Upper lobe of right lung (tissue), 1 donor: ENCODE results near the gene KANSL1. TPM values are rescaled to one million over a fixed set of nuclear protein-coding genes. Genes with fewer than 3 reads are reported as not detected.

ENCODE experiments used
- ATAC-seq: fragments of 200-7000 bp; cut with Tn5 transposase; one replicate; pipeline ENCODE4 v1.9.1; 2020; ENCODE audit warnings: mild to moderate bottlenecking, moderate library complexity
- DNase-seq: peaks from one replicate; pipeline ENCODE4 v3.0.0-alpha.2; 2020
- H3K27ac ChIP-seq: fragments of 200-600 bp; one replicate; pipeline ENCODE4 v1.8.0; 2022
- H3K27me3 ChIP-seq: fragments of 200-600 bp; one replicate; pipeline ENCODE4 v1.8.0; 2022; ENCODE audit warnings: mild to moderate bottlenecking
- H3K36me3 ChIP-seq: fragments of 200-600 bp; one replicate; pipeline ENCODE4 v1.8.0; 2022
- H3K4me1 ChIP-seq: fragments of 200-600 bp; one replicate; pipeline ENCODE4 v1.8.0; 2022
- H3K4me3 ChIP-seq: fragments of 200-600 bp; one replicate; pipeline ENCODE4 v1.8.0; 2022; ENCODE audit warnings: mild to moderate bottlenecking
- H3K9me3 ChIP-seq: fragments of 200-600 bp; one replicate; pipeline ENCODE4 v1.8.0; 2022
- CTCF ChIP-seq: fragments of 200-600 bp; IDR thresholded peaks from one replicate; pipeline ENCODE4 v1.8.0; 2022; ENCODE audit warnings: antibody characterized with exemption
- intact Hi-C: fragments of 100-400 bp; cut with DNase I; formaldehyde crosslinking; loops from one replicate; pipeline ENCODE4 v1.11.0; 2022
- total RNA-seq: library from RNA; stranded (reverse); fragmentation: NEBNext Ultra II Directional; extraction: Animal tissue kit (Norgen Biotek cat#: 25700); gene quantifications from one replicate; pipeline ENCODE4 v1.2.1, GENCODE V29; 2021
- donor health status: DM: no; HTN: yes; CAD: no; lungs with severe emphysema.

The KANSL1 gene
- total RNA-seq, 1 donor from 2014 or later, result 69.8 TPM

- no peaks in the 10 kb centered on the region for H3K4me1 ChIP-seq
- H3K9me3 ChIP-seq, result no peaks in the 10 kb centered on the region
- no peak overlapping the region for H3K4me3 ChIP-seq
- no peak overlapping the region for H3K27ac ChIP-seq
- peaks cover 81% of the 10 kb centered on the region for H3K36me3 ChIP-seq
- ATAC-seq, result no peak
- H3K27me3 ChIP-seq, result no peaks in the 10 kb centered on the region
- intact Hi-C loops, result no loop called here
- TF ChIP-seq CTCF, result no peak
- no peak for DNase-seq
Observed at GRCh38 chr17:46030752-46031151, 162.5 kb downstream of the KANSL1 start.

GRCh38 chr17:46029627-46030026 is 163.6 kb downstream of the KANSL1 start:
- Histone ChIP-seq H3K36me3 (peaks cover 69% of the 10 kb centered on the region), H3K4me3 (no peak overlapping the region), H3K4me1 (no peaks in the 10 kb centered on the region), H3K27ac (no peak overlapping the region), H3K27me3 (no peaks in the 10 kb centered on the region), H3K9me3 (no peaks in the 10 kb centered on the region)
- intact Hi-C loops, result no loop called here
- ATAC-seq (no peak), DNase-seq (no peak)
- no peak for TF ChIP-seq CTCF

GRCh38 chr17:46028981-46029565 is 164.2 kb downstream of the KANSL1 start:
- intact Hi-C loops, result no loop called here
- H3K4me1 ChIP-seq, result no peaks in the 10 kb centered on the region
- ATAC-seq, result no peak
- H3K9me3 ChIP-seq, result no peaks in the 10 kb centered on the region
- H3K36me3 ChIP-seq, result peaks cover 64% of the 10 kb centered on the region
- no peak overlapping the region for H3K4me3 ChIP-seq
- H3K27me3 ChIP-seq, result no peaks in the 10 kb centered on the region
- no peak for TF ChIP-seq CTCF
- no peak for DNase-seq
- H3K27ac ChIP-seq, result no peak overlapping the region

- H3K27me3 ChIP-seq, result no peaks in the 10 kb centered on the region
Observed at GRCh38 chr17:46028374-46028773, 164.9 kb downstream of the KANSL1 start.

GRCh38 chr17:46027976-46028325 is 165.3 kb downstream of the KANSL1 start:
- Histone ChIP-seq H3K9me3 (no peaks in the 10 kb centered on the region), H3K36me3 (peaks cover 53% of the 10 kb centered on the region), H3K4me1 (no peaks in the 10 kb centered on the region), H3K27ac (no peak overlapping the region), H3K27me3 (no peaks in the 10 kb centered on the region), H3K4me3 (no peak overlapping the region)
- ATAC-seq (no peak), DNase-seq (no peak)
- intact Hi-C loops, result no loop called here
- no peak for TF ChIP-seq CTCF

More at GRCh38 chr17:46028374-46028773, 164.9 kb downstream of the KANSL1 start:
- intact Hi-C loops, result no loop called here
- no peak overlapping the region for H3K4me3 ChIP-seq
- DNase-seq (no peak), ATAC-seq (no peak)
- no peaks in the 10 kb centered on the region for H3K9me3 ChIP-seq
- no peak overlapping the region for H3K27ac ChIP-seq
- no peak for TF ChIP-seq CTCF
- H3K4me1 ChIP-seq, result no peaks in the 10 kb centered on the region
- peaks cover 57% of the 10 kb centered on the region for H3K36me3 ChIP-seq
